ENCODE measurements around the gene ATP8A2.

ATP8A2 gene

GRCh38 chr13:25598421-25598820, 226.6 kb downstream of the ATP8A2 start:
- Histone ChIP-seq H3K36me3 (ENCODE audit: control insufficient read depth in 2 of 2, insufficient read depth in 2 of 2, low read length in 2 of 2) (no peaks in the 10 kb centered on the region), H3K4me3 (ENCODE audit: low read length in 2 of 2) (no peak overlapping the region), H3K4me1 (ENCODE audit: control insufficient read depth in 2 of 2, insufficient read depth in 2 of 2, low read length in 2 of 2) (no peaks in the 10 kb centered on the region), H3K9ac (ENCODE audit: low read depth in 1 of 2, low read length in 2 of 2) (no peak overlapping the region), H3K9me3 (ENCODE audit: control insufficient read depth in 2 of 2, low read length in 2 of 2) (no peaks in the 10 kb centered on the region), H3K27ac (ENCODE audit: low read depth in 2 of 2, low read length in 2 of 2) (no peak overlapping the region), H3K27me3 (ENCODE audit: control insufficient read depth in 2 of 2, insufficient read depth in 2 of 2, low read length in 2 of 2) (no peaks in the 10 kb centered on the region)

- H3K36me3 ChIP-seq (ENCODE audit: control insufficient read depth in 2 of 2, insufficient read depth in 2 of 2, low read length in 2 of 2) = no peaks in the 10 kb centered on the region
- H3K4me1 ChIP-seq (ENCODE audit: control insufficient read depth in 2 of 2, insufficient read depth in 2 of 2, low read length in 2 of 2) = no peaks in the 10 kb centered on the region
- no peaks in the 10 kb centered on the region for H3K27me3 ChIP-seq (ENCODE audit: control insufficient read depth in 2 of 2, insufficient read depth in 2 of 2, low read length in 2 of 2)
- no peak overlapping the region for H3K4me3 ChIP-seq (ENCODE audit: low read length in 2 of 2)
- no peaks in the 10 kb centered on the region for H3K9me3 ChIP-seq (ENCODE audit: control insufficient read depth in 2 of 2, low read length in 2 of 2)
- H3K27ac ChIP-seq (ENCODE audit: low read depth in 2 of 2, low read length in 2 of 2) = no peak overlapping the region
- no peak overlapping the region for H3K9ac ChIP-seq (ENCODE audit: low read depth in 1 of 2, low read length in 2 of 2)
These were observed 230.4 kb downstream of the ATP8A2 start for GRCh38 chr13:25602176-25602575.

GRCh38 chr13:25604106-25604505, 232.3 kb downstream of the ATP8A2 start:
- Histone ChIP-seq H3K36me3 (ENCODE audit: control insufficient read depth in 2 of 2, insufficient read depth in 2 of 2, low read length in 2 of 2) (no peaks in the 10 kb centered on the region), H3K4me1 (ENCODE audit: control insufficient read depth in 2 of 2, insufficient read depth in 2 of 2, low read length in 2 of 2) (no peaks in the 10 kb centered on the region), H3K9me3 (ENCODE audit: control insufficient read depth in 2 of 2, low read length in 2 of 2) (no peaks in the 10 kb centered on the region), H3K4me3 (ENCODE audit: low read length in 2 of 2) (no peak overlapping the region), H3K27me3 (ENCODE audit: control insufficient read depth in 2 of 2, insufficient read depth in 2 of 2, low read length in 2 of 2) (no peaks in the 10 kb centered on the region), H3K27ac (ENCODE audit: low read depth in 2 of 2, low read length in 2 of 2) (no peak overlapping the region), H3K9ac (ENCODE audit: low read depth in 1 of 2, low read length in 2 of 2) (no peak overlapping the region)

GRCh38 chr13:25607096-25607495, 235.3 kb downstream of the ATP8A2 start:
- no peaks in the 10 kb centered on the region for H3K27me3 ChIP-seq (ENCODE audit: control insufficient read depth in 2 of 2, insufficient read depth in 2 of 2, low read length in 2 of 2)
- no peak overlapping the region for H3K4me3 ChIP-seq (ENCODE audit: low read length in 2 of 2)

GRCh38 chr13:25608181-25608580, 236.4 kb downstream of the ATP8A2 start:
- Histone ChIP-seq H3K27me3 (ENCODE audit: control insufficient read depth in 2 of 2, insufficient read depth in 2 of 2, low read length in 2 of 2) (no peaks in the 10 kb centered on the region), H3K4me1 (ENCODE audit: control insufficient read depth in 2 of 2, insufficient read depth in 2 of 2, low read length in 2 of 2) (no peaks in the 10 kb centered on the region), H3K27ac (ENCODE audit: low read depth in 2 of 2, low read length in 2 of 2) (no peak overlapping the region), H3K4me3 (ENCODE audit: low read length in 2 of 2) (no peak overlapping the region), H3K9ac (ENCODE audit: low read depth in 1 of 2, low read length in 2 of 2) (no peak overlapping the region), H3K9me3 (ENCODE audit: control insufficient read depth in 2 of 2, low read length in 2 of 2) (no peaks in the 10 kb centered on the region), H3K36me3 (ENCODE audit: control insufficient read depth in 2 of 2, insufficient read depth in 2 of 2, low read length in 2 of 2) (no peaks in the 10 kb centered on the region)

More at GRCh38 chr13:25607096-25607495, 235.3 kb downstream of the ATP8A2 start:
- no peaks in the 10 kb centered on the region for H3K36me3 ChIP-seq (ENCODE audit: control insufficient read depth in 2 of 2, insufficient read depth in 2 of 2, low read length in 2 of 2)
- no peak overlapping the region for H3K9ac ChIP-seq (ENCODE audit: low read depth in 1 of 2, low read length in 2 of 2)
- no peaks in the 10 kb centered on the region for H3K9me3 ChIP-seq (ENCODE audit: control insufficient read depth in 2 of 2, low read length in 2 of 2)
- H3K4me1 ChIP-seq (ENCODE audit: control insufficient read depth in 2 of 2, insufficient read depth in 2 of 2, low read length in 2 of 2) = no peaks in the 10 kb centered on the region
- H3K27ac ChIP-seq (ENCODE audit: low read depth in 2 of 2, low read length in 2 of 2) = no peak overlapping the region

GRCh38 chr13:25616674-25617073, 244.9 kb downstream of the ATP8A2 start:
- H3K36me3 ChIP-seq (ENCODE audit: control insufficient read depth in 2 of 2, insufficient read depth in 2 of 2, low read length in 2 of 2) = no peaks in the 10 kb centered on the region
- H3K27me3 ChIP-seq (ENCODE audit: control insufficient read depth in 2 of 2, insufficient read depth in 2 of 2, low read length in 2 of 2) = no peaks in the 10 kb centered on the region
- no peak overlapping the region for H3K4me3 ChIP-seq (ENCODE audit: low read length in 2 of 2)
- no peaks in the 10 kb centered on the region for H3K4me1 ChIP-seq (ENCODE audit: control insufficient read depth in 2 of 2, insufficient read depth in 2 of 2, low read length in 2 of 2)
- no peaks in the 10 kb centered on the region for H3K9me3 ChIP-seq (ENCODE audit: control insufficient read depth in 2 of 2, low read length in 2 of 2)
- H3K9ac ChIP-seq (ENCODE audit: low read depth in 1 of 2, low read length in 2 of 2) = no peak overlapping the region
- H3K27ac ChIP-seq (ENCODE audit: low read depth in 2 of 2, low read length in 2 of 2) = no peak overlapping the region

GRCh38 chr13:25619897-25620296, 248.1 kb downstream of the ATP8A2 start:
- no peak overlapping the region for H3K27ac ChIP-seq (ENCODE audit: low read depth in 2 of 2, low read length in 2 of 2)
- H3K4me1 ChIP-seq (ENCODE audit: control insufficient read depth in 2 of 2, insufficient read depth in 2 of 2, low read length in 2 of 2) = no peaks in the 10 kb centered on the region
- no peak overlapping the region for H3K4me3 ChIP-seq (ENCODE audit: low read length in 2 of 2)
- H3K9me3 ChIP-seq (ENCODE audit: control insufficient read depth in 2 of 2, low read length in 2 of 2) = no peaks in the 10 kb centered on the region
- no peaks in the 10 kb centered on the region for H3K36me3 ChIP-seq (ENCODE audit: control insufficient read depth in 2 of 2, insufficient read depth in 2 of 2, low read length in 2 of 2)
- no peak overlapping the region for H3K9ac ChIP-seq (ENCODE audit: low read depth in 1 of 2, low read length in 2 of 2)
- H3K27me3 ChIP-seq (ENCODE audit: control insufficient read depth in 2 of 2, insufficient read depth in 2 of 2, low read length in 2 of 2) = no peaks in the 10 kb centered on the region

GRCh38 chr13:25625414-25625813, 253.6 kb downstream of the ATP8A2 start:
- no peak overlapping the region for H3K9ac ChIP-seq (ENCODE audit: low read depth in 1 of 2, low read length in 2 of 2)

GRCh38 chr13:25630329-25630900, 258.6 kb downstream of the ATP8A2 start:
- Histone ChIP-seq H3K27me3 (ENCODE audit: control insufficient read depth in 2 of 2, insufficient read depth in 2 of 2, low read length in 2 of 2) (no peaks in the 10 kb centered on the region), H3K9ac (ENCODE audit: low read depth in 1 of 2, low read length in 2 of 2) (no peak overlapping the region), H3K4me1 (ENCODE audit: control insufficient read depth in 2 of 2, insufficient read depth in 2 of 2, low read length in 2 of 2) (no peaks in the 10 kb centered on the region), H3K9me3 (ENCODE audit: control insufficient read depth in 2 of 2, low read length in 2 of 2) (no peaks in the 10 kb centered on the region), H3K27ac (ENCODE audit: low read depth in 2 of 2, low read length in 2 of 2) (no peak overlapping the region), H3K36me3 (ENCODE audit: control insufficient read depth in 2 of 2, insufficient read depth in 2 of 2, low read length in 2 of 2) (no peaks in the 10 kb centered on the region), H3K4me3 (ENCODE audit: low read length in 2 of 2) (no peak overlapping the region)

More at GRCh38 chr13:25625414-25625813, 253.6 kb downstream of the ATP8A2 start:
- Histone ChIP-seq H3K27me3 (ENCODE audit: control insufficient read depth in 2 of 2, insufficient read depth in 2 of 2, low read length in 2 of 2) (no peaks in the 10 kb centered on the region), H3K9me3 (ENCODE audit: control insufficient read depth in 2 of 2, low read length in 2 of 2) (no peaks in the 10 kb centered on the region), H3K4me1 (ENCODE audit: control insufficient read depth in 2 of 2, insufficient read depth in 2 of 2, low read length in 2 of 2) (no peaks in the 10 kb centered on the region), H3K27ac (ENCODE audit: low read depth in 2 of 2, low read length in 2 of 2) (no peak overlapping the region), H3K36me3 (ENCODE audit: control insufficient read depth in 2 of 2, insufficient read depth in 2 of 2, low read length in 2 of 2) (no peaks in the 10 kb centered on the region), H3K4me3 (ENCODE audit: low read length in 2 of 2) (no peak overlapping the region)

GRCh38 chr13:25632166-25632888, 260.6 kb downstream of the ATP8A2 start:
- no peaks in the 10 kb centered on the region for H3K9me3 ChIP-seq (ENCODE audit: control insufficient read depth in 2 of 2, low read length in 2 of 2)
- no peaks in the 10 kb centered on the region for H3K27me3 ChIP-seq (ENCODE audit: control insufficient read depth in 2 of 2, insufficient read depth in 2 of 2, low read length in 2 of 2)
- no peaks in the 10 kb centered on the region for H3K4me1 ChIP-seq (ENCODE audit: control insufficient read depth in 2 of 2, insufficient read depth in 2 of 2, low read length in 2 of 2)
- no peak overlapping the region for H3K4me3 ChIP-seq (ENCODE audit: low read length in 2 of 2)
- no peaks in the 10 kb centered on the region for H3K36me3 ChIP-seq (ENCODE audit: control insufficient read depth in 2 of 2, insufficient read depth in 2 of 2, low read length in 2 of 2)
- H3K9ac ChIP-seq (ENCODE audit: low read depth in 1 of 2, low read length in 2 of 2) = no peak overlapping the region
- no peak overlapping the region for H3K27ac ChIP-seq (ENCODE audit: low read depth in 2 of 2, low read length in 2 of 2)

Data from mucosa of rectum (tissue), 2 donors.